Measurements from ENCODE around the gene WDR26. TPM values are rescaled to one million over a fixed set of nuclear protein-coding genes. Genes with fewer than 3 reads are reported as not detected.
A peak's percentile ranks its signal among the peaks of the same experiment; 100 is the strongest.
"Not testable (repeated sequence)": the region's sequence is repeated elsewhere in the genome, so short reads cannot be mapped to it uniquely, and the experiment has no call there.

WDR26 gene
- 60.7 TPM for total RNA-seq
- long read RNA-seq, full-length matches to known transcripts = 14 of 32 reads
- long read RNA-seq, partial matches to known transcripts = 3 of 32 reads
- long read RNA-seq, other reads (novel, unspliced or antisense) = 15 of 32 reads

GRCh38 chr1:224434691-224435317, at the start of gene WDR26:
WDR26 (minus strand) TSS chr1:224434797.
- DNase-seq = peak; percentile 73
- Histone ChIP-seq H3K36me3 (peaks cover 5% of the 10 kb centered on the region), H3K4me3 (peak within 1 kb of the TSS; percentile 91), H3K9me3 (replicated peaks) (no peaks in the 10 kb centered on the region), H3K27ac (replicated peaks) (peak within 1 kb of the TSS; percentile 96), H3K4me1 (peaks cover 59% of the 10 kb centered on the region), H3K27me3 (ENCODE audit: low read depth) (no peaks in the 10 kb centered on the region)
- TF ChIP-seq CTCF (IDR thresholded peaks at IDR 0.05; ENCODE audit: borderline replicate concordance) = peak; percentile 13
- intact Hi-C loops (cut with micrococcal nuclease) = no loop called here

- H3K27ac ChIP-seq (replicated peaks); H3K9me3 ChIP-seq (replicated peaks); DNase-seq; H3K4me1 ChIP-seq; intact Hi-C loops (cut with micrococcal nuclease); H3K4me3 ChIP-seq; H3K36me3 ChIP-seq; H3K27me3 ChIP-seq (ENCODE audit: low read depth): not testable (repeated sequence)
These were observed 48.6 kb upstream of the WDR26 start for GRCh38 chr1:224483206-224483605.

GRCh38 chr1:224482619-224483018, 48.0 kb upstream of the WDR26 start:
- Histone ChIP-seq H3K9me3 (replicated peaks) (no peaks in the 10 kb centered on the region), H3K4me1 (no peaks in the 10 kb centered on the region), H3K27me3 (ENCODE audit: low read depth) (no peaks in the 10 kb centered on the region), H3K36me3 (no peaks in the 10 kb centered on the region), H3K4me3 (no peak overlapping the region), H3K27ac (replicated peaks) (no peak overlapping the region)
- intact Hi-C loops (cut with micrococcal nuclease) = no loop called here
- DNase-seq = no peak
- TF ChIP-seq CTCF (IDR thresholded peaks at IDR 0.05; ENCODE audit: borderline replicate concordance) = no peak

GRCh38 chr1:224481601-224482000, 47.0 kb upstream of the WDR26 start:
- Histone ChIP-seq H3K9me3 (replicated peaks) (peaks cover 4% of the 10 kb centered on the region), H3K27ac (replicated peaks) (no peak overlapping the region), H3K4me3 (no peak overlapping the region), H3K27me3 (ENCODE audit: low read depth) (no peaks in the 10 kb centered on the region), H3K36me3 (no peaks in the 10 kb centered on the region), H3K4me1 (no peaks in the 10 kb centered on the region)
- no peak for TF ChIP-seq CTCF (IDR thresholded peaks at IDR 0.05; ENCODE audit: borderline replicate concordance)
- no peak for DNase-seq
- intact Hi-C loops (cut with micrococcal nuclease) = no loop called here

GRCh38 chr1:224480888-224481459, 46.4 kb upstream of the WDR26 start:
- H3K4me3 ChIP-seq; H3K36me3 ChIP-seq; H3K27ac ChIP-seq (replicated peaks); DNase-seq; H3K27me3 ChIP-seq (ENCODE audit: low read depth); intact Hi-C loops (cut with micrococcal nuclease); H3K9me3 ChIP-seq (replicated peaks); H3K4me1 ChIP-seq: not testable (repeated sequence)

GRCh38 chr1:224480200-224480599, 45.6 kb upstream of the WDR26 start:
- intact Hi-C loops (cut with micrococcal nuclease) = not testable (repeated sequence)

GRCh38 chr1:224472806-224473205, 38.2 kb upstream of the WDR26 start:
- TF ChIP-seq CTCF (IDR thresholded peaks at IDR 0.05; ENCODE audit: borderline replicate concordance) = no peak

More at GRCh38 chr1:224480200-224480599, 45.6 kb upstream of the WDR26 start:
- H3K9me3 ChIP-seq (replicated peaks); H3K4me3 ChIP-seq; DNase-seq; H3K4me1 ChIP-seq; H3K27ac ChIP-seq (replicated peaks); H3K27me3 ChIP-seq (ENCODE audit: low read depth); H3K36me3 ChIP-seq: not testable (repeated sequence)

More at GRCh38 chr1:224472806-224473205, 38.2 kb upstream of the WDR26 start:
- H3K27ac ChIP-seq (replicated peaks) = no peak overlapping the region
- H3K36me3 ChIP-seq = no peaks in the 10 kb centered on the region
- peaks cover 7% of the 10 kb centered on the region for H3K9me3 ChIP-seq (replicated peaks)
- no peaks in the 10 kb centered on the region for H3K27me3 ChIP-seq (ENCODE audit: low read depth)
- no peaks in the 10 kb centered on the region for H3K4me1 ChIP-seq
- intact Hi-C loops (cut with micrococcal nuclease) = no loop called here
- no peak for DNase-seq
- H3K4me3 ChIP-seq = no peak overlapping the region

All from left ventricle myocardium inferior (tissue), 1 donor.